Measurements from ENCODE around the gene IGFBP7. TPM values are rescaled to one million over a fixed set of nuclear protein-coding genes. Genes with fewer than 3 reads are reported as not detected.
A peak's percentile ranks its signal among the peaks of the same experiment; 100 is the strongest.

IGFBP7 gene
- polyA plus RNA-seq, 1 donor: 463 TPM

- DNase-seq: no peak
Observed at GRCh38 chr4:57043347-57044251, 66.6 kb downstream of the IGFBP7 start.

- no peak for DNase-seq
Observed at GRCh38 chr4:57042711-57043169, 67.4 kb downstream of the IGFBP7 start.

- no peak for DNase-seq
Observed at GRCh38 chr4:57041020-57041419, 69.2 kb downstream of the IGFBP7 start.

DNA sequence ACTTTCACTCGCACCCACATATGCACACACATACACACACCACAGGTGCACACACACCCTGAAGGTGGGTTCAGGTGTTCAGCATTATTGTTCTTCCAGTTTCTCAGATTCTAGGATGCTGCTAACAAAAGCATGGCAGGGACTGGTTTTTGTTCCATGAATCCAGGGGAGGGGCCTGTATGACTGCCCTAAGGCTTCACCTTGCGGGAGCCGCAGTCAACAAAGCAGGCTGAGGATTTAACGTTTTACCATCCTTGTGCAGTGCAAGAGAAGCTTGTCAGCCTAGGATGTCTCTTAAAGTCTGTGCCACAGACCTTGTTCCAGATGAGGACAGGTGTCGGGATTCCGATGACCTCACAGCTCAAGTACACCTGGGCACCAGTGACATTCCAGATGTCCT is 69.7 kb downstream of the IGFBP7 start:
- no peak for DNase-seq

GRCh38 chr4:57039345-57039744 is 70.8 kb downstream of the IGFBP7 start:
- DNase-seq: no peak

DNA sequence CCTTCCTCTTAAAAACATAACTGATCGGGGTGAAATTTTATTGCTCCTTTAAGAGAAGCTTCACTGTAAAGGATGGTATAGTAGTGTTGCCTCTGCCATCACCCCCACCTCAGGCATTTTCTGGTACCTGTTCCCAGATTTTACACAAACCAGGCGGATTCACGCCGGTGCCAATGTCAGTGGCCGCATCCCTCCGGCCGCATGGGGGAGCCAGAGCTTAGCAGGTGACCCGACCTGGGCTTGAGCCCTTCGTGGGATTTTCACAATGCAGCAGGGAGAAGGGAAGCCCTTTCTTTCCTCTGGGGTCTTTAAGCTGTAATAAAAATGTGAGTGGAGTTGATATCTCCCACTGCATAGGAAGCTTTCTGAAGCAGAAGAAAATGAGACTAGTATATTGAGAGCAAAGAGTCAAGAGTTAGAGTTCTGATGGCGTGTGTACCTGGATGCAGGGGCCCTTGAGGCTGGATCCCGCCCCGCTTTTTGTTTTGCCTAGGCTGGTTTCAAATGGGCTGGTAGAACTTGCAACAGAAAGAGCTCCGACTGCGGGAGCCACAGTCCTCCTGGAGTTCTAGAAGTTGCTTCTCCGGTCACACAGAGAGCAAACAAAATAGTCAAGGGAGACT is 72.1 kb downstream of the IGFBP7 start:
- peak; percentile 66 for DNase-seq

DNA sequence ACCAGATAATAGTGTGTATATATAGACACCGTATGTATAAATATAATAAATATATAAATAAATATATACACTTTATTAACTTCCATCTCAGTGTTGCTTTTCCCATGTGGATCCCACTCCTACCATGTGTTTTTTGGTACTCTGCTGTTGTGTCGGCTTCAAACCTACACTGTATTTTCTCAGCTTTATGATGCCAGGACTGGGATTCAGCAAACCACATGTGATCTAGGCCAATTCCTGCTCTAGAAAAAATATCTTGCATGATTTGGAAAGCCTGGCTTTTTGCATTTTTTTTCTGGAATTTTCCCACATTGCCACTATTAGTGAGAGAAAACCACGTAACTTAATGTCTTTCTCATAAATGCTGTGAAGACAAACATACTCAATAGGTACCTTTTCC is 75.7 kb downstream of the IGFBP7 start:
- no peak for DNase-seq

DNA sequence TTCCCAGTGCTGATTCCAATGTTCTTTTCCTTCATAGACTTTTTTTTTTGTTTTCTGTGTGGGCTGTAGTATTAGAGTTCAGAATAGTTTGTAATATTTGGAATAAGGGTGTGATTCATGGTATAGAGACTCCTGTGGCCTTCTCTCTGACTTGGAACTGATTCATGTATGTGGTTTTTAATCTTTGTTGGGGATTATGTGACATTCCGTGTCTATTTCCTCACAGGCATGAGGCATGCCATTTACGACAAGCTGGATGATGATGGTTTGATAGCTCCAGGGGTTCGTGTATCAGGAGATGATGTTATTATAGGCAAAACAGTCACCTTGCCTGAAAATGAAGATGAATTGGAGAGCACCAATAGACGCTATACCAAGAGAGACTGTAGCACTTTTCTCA is 87.1 kb downstream of the IGFBP7 start:
- DNase-seq: no peak

DNA sequence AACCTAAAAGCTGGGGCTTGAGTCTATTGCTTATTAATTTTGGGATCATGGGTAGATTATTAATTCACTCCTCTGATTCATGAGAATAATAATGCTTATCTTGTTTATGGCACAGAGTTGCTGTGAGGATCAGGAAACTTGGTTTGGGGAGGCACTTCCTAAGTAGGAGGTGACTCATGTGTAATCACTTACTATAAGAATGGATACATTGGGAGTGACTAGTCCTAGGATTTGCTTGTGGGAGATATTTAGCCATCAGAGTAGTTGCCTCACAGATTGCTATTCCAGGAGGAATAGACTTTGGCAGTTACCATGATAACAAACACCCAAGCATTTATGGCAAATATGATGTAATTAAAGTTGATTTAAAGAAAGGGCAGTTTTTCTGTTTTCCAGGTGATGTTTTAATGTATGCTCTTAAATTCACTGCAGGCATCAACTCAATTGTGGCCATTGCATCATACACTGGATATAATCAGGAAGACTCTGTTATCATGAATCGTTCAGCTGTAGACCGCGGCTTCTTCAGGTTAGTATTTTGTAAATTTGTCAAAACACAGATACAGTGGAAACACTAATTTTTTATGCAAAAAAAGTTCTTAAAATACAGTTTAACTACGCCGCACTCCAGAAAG is 89.6 kb downstream of the IGFBP7 start:
- DNase-seq: no peak

- no peak for DNase-seq
Observed at GRCh38 chr4:57018980-57019379, 91.2 kb downstream of the IGFBP7 start.

DNA sequence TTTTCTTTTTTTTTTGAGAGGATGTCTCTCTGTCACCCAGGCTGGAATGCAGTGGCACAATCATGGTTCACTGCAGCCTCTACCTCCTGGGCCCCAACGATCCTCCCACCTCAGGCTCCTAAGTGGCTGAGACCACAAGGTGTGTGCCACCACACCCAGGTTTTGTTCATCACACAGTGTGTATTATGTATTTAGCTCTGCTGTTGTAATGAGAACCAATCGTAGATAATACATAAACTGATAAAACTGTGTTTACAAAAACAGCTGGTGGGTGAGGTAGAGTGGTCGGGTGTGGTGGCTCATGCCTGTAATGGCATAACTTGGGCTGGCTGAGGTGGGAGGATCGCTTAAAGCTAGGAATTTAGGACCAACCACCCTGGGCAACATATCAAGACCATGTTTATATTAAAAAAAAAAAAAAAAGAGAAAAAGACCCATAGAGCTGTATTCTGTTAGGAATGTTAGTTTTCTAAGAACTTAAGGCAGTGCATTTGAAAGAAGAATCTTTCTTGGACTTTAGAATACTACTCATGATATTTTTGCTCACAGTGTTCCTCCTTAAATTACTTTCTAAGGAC is 96.6 kb downstream of the IGFBP7 start:
- no peak for DNase-seq

DNA sequence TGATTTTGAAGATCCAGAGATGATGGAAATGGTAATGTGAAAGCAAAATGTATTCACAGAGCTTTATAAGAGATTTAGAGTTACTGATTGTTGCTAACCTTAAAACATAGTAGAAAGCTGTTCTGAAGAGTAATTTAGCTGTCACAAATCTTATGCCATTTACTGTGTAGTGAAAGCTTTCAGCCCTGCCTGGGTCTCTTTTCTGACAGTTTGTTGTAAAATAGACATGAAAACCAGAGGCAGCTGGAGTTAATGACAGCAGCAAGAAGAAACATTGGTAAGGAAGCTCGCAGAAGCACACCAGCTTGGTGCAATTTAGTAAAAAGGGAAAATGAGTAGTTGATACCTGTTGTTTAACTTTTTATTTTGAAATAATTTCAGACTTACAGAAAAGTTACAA is 110.4 kb downstream of the IGFBP7 start:
- no peak for DNase-seq

- peak; percentile 13 for DNase-seq
Observed at GRCh38 chr4:56995525-56995924, 114.7 kb downstream of the IGFBP7 start.

DNA sequence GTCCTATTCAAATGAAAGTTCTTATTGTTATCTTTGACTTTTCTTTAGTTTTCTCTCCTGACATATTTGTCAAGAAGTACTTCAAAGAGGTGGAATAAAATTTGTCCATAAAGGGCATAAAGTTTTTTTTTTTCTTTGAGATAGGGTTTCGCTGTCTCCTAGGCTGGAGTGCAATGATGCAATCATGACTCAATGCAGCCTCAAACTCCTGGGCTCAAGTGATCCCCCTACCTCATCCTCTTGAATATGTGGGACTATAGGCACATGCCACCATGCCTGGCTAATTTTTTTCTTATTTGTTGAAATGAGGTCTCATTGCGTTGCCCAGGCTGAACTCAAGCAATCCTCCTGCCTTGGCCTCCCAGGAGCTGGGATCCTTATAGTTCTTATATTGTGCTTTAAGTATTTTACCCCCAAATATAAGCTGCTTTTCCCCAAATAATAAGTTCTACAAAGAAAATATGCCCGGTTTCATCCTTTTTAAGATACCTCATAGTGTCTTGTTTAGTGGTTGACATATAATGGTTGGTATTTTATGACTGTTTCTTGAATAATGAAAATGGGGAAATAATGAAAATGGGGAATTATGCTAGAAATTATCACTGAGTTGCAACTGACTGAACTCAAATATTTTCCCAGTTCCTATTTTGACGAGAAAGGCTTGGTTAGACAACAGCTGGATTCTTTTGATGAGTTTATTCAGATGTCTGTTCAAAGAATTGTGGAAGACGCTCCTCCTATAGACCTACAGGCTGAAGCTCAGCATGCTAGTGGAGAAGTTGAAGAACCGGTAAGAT is 119.9 kb downstream of the IGFBP7 start:
- DNase-seq: no peak

- no peak for DNase-seq
Observed at GRCh38 chr4:56986952-56987351, 123.2 kb downstream of the IGFBP7 start.

GRCh38 chr4:56986192-56986591 is 124.0 kb downstream of the IGFBP7 start:
- DNase-seq: no peak

- no peak for DNase-seq
Observed at GRCh38 chr4:56981795-56982201, 128.4 kb downstream of the IGFBP7 start.
